ENCODE results near the gene NTN1. TPM values are rescaled to one million over a fixed set of nuclear protein-coding genes. Genes with fewer than 3 reads are reported as not detected.
"Not testable (repeated sequence)": the region's sequence is repeated elsewhere in the genome, so short reads cannot be mapped to it uniquely, and the experiment has no call there.

Gene NTN1
- 1.6 TPM for polyA plus RNA-seq (2013, experiment 1 of 2; ENCODE audit: insufficient read length)
- polyA plus RNA-seq (2013, experiment 2 of 2; ENCODE audit: insufficient read length): 2.3 TPM

DNA sequence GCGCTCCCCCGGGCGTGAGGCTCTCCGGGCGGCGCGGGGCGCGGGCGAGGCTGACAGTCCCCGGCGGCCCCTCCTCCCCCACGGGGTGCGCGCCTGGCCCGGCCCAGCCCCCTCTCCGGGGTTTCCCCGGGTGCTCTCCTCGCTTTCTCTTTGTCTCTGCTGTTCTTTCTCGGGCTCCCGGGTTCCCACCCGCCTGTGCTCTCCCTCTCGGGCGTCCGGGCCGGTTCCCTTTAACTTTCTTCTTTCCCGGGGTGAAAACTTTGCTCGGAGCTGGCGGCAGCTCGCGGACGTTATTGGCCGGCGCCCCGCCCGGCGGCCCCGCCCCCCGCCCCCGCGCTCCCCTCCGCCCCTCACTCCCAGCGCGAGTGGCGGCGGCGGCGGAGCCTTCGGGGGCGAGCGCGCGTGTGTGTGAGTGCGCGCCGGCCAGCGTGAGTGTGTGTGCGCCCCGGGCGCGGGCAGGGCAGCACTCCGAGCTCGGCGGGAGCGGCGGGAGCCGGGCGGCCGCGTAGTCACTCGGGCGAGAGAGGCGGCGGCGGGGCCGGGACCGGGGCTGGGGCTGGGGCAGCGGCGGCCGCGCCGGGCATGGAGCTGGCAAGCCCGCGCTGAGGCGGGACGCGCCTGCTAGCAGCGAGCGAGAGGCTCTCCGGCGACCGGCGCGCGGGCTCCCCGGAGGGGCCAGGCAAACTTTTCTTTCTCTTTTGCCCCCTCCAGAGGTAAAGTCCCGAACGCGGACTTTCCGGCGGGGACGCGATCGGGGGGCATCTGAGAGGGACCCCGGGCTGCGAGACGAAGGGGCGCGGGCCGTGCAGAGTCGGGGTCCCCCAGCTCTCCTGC, at the start of gene NTN1:
TSS of gene NTN1 (plus strand) at position 353 of the 834 bp plus-strand sequence. CDS start 864 bp downstream, outside the sequence.
- DNase-seq: peak; percentile 51

DNA sequence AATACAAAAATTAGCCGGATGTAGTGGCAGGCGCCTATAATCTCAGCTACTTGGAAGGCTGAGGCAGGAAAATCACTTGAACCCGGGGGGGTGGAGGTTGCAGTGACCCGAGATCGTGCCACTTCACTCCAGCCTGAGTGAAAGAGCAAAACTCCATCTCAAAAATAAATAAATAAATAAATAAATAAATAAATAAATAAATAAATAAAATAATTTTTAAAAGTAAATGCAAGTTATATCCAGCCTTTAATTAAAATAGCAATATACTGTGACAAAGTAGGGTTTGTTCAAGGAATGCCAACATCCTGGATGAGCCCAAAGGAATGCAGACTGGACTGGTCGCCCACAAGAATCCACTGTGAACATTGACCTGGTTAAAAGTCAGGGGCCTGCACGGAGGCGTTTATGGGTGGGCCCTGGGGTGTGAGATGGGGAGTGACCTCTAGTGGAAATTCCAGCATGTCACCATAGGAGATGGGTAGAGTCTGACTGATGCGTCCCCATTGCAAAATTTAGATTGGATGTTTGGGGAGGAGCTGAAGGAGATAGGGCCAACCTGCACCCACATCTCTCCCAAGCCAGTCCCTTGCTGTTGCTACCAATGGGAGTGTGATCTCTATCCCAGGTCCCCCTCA, 46.1 kb upstream of the NTN1 start:
- no peak for DNase-seq

DNA sequence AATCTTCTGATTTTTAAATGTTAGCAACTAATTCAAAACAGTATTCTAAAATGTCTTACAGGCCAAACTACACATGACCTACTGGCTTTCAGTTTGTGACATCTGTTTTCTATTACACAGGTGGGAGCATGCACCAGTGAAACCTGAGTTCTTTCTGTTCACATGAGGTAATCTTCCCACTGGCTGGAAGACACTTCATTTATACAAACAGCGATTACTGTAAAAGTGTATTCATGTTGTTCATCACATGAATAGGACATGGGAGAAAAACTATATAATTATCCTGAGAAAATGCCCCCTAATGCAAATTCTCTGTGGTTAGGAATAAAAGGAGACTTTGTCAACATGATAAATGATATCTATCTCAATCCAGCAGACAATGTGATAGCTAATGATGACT, 44.7 kb upstream of the NTN1 start:
- DNase-seq: no peak

DNA sequence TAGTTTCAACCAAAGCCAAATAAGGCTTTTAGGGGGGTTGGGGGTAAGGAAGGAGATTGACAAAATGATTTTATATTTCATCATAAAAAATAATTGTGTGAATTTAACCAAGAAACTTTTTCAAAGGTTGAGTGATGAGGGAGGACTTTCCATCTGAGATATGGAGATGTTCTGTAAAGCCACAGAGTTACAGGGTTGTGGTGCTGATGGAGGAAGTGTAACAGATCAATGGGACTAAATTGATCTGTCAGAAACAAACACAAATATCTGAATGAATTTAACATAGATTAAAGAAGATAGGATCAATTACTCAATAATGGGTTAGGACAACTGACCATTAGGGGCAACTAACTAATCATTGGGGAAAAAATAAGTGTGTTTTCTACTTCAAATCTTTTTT, 41.6 kb upstream of the NTN1 start:
- DNase-seq: no peak

DNA sequence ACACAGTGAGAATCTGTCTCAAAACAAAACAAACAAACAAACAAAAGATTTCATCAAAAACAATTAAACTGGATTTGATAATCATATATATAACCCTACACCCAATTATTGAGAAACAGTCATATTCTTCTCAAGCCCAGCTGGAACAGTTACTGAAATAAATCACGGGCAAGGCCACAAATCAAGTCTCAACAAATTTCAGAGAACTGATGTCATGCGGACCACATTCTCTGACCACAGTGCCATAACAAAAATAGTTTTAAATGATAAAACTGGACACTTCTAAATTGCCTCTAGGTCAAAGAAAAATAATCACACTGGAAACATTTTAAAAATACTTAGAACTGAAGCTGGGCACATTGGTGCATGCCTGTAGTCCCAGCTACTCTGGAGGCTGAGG, 39.9 kb upstream of the NTN1 start:
- no peak for DNase-seq

DNA sequence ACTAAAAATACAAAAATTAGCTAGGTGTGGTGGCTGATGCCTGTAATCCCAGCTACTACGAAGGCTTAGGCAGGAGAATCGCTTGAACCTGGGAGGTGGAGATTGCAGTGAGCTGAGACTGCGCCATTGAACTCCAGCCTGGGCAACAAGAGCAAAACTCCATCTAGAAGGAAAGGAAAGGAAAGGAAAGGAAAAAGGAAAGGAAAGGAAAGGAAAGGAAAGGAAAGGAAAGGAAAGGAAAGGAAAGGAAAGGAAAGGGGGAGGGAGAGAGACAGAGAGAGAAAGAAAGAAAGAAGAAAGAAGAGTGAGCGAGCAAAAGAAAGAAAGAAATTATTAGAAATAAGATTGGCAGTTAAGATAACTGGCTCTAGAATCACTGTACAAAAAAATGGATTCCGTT, 37.1 kb upstream of the NTN1 start:
- not testable (repeated sequence) for DNase-seq

DNA sequence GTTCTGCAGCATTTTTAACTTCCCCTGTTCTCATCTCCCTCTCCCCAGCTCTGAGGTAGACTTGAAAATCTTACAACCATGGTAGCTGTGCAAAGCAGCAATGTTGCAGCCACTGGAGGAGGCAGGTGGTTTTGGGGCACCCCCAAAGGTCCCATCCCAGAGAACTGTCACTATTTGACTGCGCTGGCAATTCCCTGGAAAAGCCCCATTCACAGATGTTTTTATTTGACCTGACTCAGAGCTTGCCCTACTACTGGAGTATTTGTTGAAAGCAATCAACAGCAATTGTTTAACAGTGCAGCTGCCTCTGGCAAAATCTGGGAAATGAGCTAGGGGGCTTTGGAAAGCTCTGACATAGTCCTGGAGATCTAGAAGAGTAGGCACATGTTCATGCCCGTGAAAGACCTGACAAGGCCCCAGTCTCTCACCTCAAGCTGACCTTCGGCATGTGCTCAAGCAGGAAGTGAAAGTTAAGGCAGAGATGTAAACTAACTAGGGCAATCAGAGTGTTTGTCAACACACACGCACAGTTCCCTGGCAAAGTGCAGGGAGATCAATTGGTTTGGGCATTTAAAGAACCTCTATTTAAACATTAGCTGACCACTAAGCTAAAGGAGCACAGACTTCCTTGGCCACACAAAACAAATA, 36.1 kb upstream of the NTN1 start:
- DNase-seq: no peak

DNA sequence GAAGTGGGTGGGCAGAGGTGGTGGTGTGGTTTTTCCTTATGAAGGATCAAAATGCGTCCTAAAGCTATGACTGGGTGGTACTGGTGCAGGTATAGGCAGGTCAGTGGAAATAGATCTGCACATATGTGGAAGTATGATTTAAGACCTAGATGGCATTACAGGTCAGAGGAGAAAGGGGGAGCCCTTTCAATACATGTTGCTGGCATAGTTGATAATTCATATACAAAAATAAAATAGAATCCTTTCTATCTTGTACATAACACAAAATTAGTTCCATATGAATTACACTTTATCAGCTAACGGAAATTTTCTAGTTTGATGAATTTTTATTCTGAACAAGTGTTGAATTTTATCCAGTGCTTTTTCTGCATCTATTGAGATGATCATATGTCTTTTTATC, 35.0 kb upstream of the NTN1 start:
- no peak for DNase-seq

DNA sequence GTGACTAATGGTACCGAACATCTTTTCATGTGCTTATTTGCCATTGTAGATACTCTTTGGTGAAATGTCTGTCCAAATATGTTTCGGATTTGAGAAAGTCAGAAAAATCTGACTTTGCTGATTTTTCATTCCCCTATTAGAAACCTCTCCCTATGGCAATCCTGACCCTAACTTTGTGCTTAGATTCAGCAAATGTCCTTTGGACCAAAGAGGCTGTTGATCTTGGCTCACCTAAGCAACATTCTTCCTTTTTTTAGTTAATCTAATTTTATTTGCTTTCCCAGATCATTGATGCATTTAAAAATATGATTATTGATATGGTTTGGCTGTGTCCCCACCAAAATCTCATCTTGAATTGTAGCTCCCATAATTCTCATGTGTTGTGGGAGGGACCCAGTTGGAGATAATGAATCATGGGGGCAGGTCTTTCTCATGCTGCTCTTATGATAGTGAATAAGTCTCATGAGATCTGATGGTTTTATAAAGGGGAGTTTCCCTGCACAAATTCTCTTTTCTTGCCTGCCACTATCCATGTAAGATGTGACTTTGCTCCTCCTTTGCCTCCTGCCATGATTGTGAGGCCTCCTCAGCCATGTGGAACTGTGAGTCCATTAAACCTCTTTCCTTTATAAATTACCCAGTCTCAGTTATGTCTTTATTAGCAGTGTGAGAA, 32.9 kb upstream of the NTN1 start:
- DNase-seq: not testable (repeated sequence)

DNA sequence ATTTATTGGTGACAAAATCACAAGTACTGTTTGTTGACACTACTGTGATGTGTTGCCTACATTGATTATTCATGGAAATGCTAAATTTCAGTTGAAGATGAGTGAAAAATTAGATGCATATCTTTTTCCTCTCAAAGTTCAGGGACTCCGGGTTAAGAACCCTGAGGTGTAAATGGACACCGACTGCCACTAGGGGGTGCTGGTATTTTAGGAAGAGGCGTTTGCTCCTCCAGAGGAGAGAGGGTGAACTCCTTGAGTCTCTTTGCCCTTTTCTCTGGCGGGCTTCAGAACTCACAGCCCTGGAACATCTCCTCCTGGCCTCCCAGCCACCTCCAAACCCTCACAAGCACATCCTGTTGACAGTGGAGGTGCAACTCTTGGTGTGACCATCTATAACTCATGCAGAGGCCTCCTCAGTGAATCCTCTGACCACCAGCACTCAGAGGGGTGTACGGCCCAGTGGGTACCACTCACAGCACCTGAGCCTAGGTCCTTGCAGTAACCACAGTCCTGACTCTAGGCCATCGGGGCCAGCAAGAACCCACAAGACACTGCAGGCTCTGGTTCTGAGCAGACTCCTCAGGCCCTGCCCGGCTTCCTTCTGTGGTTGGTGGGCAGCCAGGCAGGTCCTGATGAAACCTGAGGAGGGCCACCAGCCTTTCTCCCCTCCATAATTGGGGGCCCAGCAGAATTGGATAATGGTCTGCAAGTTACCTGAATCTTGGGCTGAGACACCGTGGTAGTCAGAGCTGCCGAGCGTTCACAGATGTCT, 29.6 kb upstream of the NTN1 start:
- peak; percentile 65 for DNase-seq

DNA sequence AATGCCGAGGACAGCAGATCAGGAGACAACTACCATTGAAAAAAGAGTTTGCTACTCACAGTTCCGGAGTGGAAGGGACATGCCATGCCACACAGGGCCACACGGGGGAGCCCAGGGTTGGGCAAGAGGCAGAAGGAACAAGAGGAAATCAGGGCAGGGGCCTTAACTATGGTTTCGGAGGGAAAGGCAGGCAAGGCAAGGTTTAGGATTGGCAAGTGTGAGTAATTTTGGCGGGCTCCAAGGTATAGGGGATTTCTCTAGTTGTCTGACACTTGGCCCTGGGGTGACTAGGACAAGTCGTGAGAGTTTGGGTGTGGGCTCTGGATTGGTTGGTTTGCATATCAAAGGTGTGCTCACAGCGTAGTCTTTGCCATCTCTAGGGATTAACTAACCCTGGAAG, 27.0 kb upstream of the NTN1 start:
- peak; percentile 50 for DNase-seq

DNA sequence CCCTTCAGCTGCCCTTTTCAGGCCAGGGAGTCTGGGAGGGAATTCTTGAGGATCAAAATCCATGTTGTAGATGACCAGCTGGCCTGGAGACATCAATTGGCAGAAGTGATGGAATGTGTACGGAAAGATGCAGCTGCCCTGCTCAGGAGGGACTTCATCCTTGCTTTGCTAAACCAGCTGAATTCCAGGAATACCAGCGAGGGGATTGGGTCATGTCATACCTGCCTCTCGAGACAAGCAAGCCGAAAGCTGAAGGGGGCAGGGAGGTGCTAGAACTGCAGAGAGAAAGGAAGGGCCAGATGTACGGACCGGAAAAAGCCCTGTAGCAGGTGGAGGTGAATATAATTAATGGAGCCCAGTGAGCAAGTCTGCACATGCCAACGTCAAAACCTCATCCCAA, 25.6 kb upstream of the NTN1 start:
- no peak for DNase-seq

DNA sequence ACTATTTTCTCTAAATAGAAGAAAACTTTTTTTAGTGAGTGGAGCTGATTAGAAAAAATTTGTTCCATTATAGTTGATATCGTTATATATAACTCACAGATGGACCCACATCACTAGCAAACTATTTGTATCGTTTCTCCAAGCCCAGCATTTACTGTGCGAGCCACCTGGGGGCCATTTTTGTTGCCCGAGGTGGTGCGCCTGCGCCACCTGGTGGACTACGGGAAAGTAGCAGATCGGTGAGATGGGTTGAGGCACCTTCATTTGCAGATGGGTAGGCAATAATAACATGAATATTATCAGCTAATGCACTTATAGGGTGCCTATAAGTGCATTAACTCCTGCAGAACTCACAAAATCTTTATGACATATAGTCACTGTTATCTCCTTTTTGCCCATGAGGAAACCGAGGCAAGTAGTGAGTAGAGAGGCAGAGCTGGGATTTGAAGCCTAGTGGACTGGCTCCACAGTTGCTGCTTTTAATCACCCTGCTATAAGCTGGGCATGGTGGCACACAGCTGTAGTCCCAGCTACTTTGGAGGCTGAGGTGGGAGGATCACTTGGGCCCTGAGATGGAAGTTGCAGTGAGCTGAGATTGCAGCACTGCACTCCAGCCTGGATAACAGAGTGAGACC, 23.2 kb upstream of the NTN1 start:
- DNase-seq: peak; percentile 57

DNA sequence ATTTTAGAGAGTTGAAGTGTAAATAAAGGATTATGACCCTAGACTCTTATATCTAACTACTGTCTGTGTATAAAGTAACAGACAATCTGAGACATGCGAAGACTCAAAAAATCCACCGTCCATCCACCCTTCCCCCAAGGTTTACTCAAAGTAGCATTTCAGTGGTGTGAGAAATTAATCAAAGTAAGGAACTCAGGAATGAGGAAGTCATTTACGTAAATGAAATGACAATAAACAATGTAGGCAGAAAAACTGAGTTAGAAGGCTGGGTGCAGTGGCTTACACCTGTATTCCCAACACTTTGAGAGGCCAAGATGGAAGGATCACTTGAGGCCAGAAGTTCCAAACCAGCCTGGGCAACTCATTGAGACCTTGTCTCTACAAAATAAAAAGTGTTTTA, 19.8 kb upstream of the NTN1 start:
- no peak for DNase-seq

DNA sequence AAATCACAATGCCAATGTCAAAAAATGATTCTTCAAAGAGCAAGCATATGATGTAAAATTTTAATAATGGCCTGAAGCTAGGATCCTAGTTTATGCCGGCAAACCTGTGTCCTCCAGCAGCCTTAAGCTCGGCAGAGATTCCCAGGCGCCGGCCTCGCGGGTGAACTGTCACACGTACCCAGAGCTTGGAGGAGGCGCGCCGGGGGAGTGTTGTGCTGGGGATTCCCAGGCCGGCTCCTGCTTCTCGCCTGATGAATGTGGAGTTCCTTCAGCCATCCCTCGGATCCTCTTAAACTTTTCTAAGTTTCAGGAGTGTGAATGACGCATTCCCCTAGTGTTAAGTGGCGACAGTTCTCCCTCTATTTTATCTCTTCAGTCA, 19.1 kb upstream of the NTN1 start:
- DNase-seq: no peak

DNA sequence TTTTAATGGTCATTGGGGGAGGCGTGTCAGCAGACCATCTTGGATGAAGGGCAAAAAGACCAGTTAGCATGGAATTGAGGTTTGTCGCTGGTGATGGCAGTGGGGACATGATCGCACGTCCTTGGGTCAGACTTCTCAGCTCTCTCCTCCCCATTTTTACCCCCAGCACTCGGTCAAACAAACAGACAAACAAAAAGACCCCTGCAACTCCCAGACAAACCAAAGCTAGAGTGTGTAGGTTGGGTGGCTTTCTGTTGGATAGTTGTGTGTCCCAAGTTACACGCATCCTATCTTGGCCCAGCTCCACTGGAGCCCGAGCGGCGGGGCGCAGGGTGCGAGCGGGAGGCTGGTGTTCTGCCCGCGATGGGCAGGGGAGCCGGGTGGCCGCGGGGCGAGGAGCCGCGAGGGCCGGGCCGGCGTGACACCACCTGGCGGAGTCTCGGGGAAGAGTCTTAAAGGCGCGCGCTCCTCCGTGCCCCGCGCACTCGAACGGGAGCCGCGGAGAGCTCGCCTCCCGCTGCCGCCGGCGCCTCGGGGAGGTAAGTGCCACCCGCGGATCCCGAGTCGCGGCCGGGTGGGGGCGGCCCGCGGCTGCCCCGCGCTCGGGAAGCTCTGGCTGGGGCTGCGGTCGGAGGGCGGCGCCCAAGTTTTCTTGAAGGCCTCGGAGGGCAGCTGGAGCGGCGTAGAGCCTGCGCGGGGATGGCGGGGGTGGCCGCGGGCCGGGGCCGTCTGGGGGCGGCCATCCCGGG, 18.5 kb upstream of the NTN1 start:
- DNase-seq: no peak

DNA sequence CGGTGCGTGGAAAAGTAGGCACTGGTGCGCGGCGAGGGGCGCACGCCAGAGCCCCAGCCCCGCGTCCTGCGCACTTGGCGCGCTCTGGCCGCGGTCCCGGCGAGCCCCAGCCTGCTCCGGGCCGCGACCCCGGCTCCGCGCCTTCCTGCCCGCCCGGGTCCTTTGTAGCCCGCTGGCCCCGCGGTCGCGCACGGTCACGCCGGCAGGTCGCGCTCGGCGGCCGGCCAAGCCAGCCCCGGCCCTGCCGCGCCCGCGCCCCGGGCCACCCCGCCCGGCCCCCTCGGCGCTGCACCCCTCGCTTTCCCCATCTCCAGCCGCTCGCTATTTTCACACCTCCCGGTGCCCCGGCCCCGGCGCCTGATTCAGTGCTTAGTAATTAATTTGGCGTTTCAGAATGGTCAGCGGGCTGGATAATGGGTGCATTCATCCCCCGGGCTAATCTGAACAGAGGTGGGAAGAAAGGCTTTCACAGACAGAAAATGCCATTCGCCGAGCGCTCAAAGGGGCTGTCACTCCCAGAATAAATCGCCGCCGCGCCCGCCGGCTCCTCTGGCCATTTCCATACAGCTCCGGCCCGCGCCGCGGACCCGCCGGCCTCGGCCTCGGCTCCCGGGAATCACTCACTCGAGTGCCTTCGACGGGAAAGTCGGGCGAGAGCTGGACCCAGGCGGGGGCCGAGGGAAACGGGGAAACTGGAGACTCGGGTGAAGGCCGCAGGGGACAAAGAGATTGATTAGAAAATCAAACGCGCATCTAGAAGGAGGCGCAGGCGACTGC, 17.8 kb upstream of the NTN1 start:
- no peak for DNase-seq

DNA sequence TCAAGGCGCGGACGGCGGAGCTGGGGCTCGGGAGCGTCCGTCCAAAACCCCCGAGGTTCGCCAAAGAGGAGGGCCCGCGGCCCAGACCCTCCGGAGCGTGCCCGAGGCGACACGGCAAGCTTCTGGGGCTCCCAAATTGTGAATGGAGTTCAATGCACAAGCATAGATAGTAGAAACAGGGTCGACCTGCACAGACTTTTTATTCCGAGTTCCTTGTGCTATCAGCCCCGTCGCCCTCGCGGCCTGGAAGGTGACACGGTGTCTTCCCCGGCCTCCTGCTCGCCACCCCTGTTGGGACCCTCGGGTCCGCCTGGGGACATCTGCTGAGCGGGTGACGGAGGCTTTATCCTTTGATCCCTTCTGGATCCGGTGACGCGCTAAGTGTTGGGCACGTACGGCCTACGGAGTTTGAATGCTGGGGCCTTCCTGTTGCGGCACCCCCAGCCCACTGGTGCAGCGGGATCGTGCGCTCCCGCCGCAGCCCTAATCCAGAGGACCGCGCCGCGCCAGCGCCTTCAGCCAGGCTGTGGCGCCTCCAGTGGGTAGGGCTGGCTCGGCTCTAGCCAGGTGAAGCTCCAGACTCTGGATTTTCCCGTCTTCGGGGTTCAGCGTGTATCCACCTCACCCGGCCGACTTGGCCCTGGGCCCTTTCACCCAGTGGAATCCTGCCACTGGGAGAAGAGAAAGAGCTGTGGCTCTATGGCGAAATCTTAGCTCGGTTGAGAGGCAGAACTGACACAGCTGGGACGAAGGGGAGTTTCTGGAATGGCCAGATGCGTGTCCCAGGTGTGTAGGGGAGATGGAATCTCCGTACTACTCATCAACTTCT, 17.0 kb upstream of the NTN1 start:
- no peak for DNase-seq

DNA sequence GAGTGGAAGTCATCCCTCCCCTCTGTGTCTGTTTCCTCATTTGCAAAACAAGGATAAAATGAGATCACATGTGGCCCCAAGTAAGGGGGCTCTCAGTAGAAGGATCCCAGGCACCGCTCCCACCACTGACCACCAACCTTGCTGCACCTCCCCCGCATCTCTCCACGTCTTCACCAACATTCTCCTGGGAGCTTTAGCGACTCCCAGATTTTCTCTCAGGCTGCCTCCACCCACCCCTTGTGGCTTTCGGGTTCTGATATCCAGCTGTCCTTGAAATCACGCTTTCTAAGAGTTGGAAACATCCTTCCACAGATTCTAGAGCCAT, 16.4 kb upstream of the NTN1 start:
- DNase-seq: no peak

Measured in fibroblast of skin of scalp (primary cell).